ENCODE data around the gene TRIM3.
"Not testable (repeated sequence)": the region's sequence is repeated elsewhere in the genome, so short reads cannot be mapped to it uniquely, and the experiment has no call there.

TRIM3 gene

GRCh38 chr11:6473451-6474412, at the start of gene TRIM3:
Gene TRIM3, minus strand, starts transcription at chr11:6473941. Its CDS starts 8,246 bp downstream, at chr11:6465695.
- peak; percentile 90 for DNase-seq (ENCODE audit: low read depth, low spot score)

- DNase-seq (ENCODE audit: low read depth, low spot score) = no peak
Observed at GRCh38 chr11:6523253-6523652, 49.5 kb upstream of the TRIM3 start.

GRCh38 chr11:6521946-6522345, 48.2 kb upstream of the TRIM3 start:
- DNase-seq (ENCODE audit: low read depth, low spot score) = not testable (repeated sequence)

- no peak for DNase-seq (ENCODE audit: low read depth, low spot score)
Observed at GRCh38 chr11:6520265-6520664, 46.5 kb upstream of the TRIM3 start.

GRCh38 chr11:6516865-6517264, 43.1 kb upstream of the TRIM3 start:
- DNase-seq (ENCODE audit: low read depth, low spot score) = no peak

- no peak for DNase-seq (ENCODE audit: low read depth, low spot score)
Observed at GRCh38 chr11:6505577-6506240, 32.0 kb upstream of the TRIM3 start.

- DNase-seq (ENCODE audit: low read depth, low spot score) = no peak
Observed at GRCh38 chr11:6504166-6504565, 30.4 kb upstream of the TRIM3 start.

- no peak for DNase-seq (ENCODE audit: low read depth, low spot score)
Observed at GRCh38 chr11:6502382-6502781, 28.6 kb upstream of the TRIM3 start.

GRCh38 chr11:6498544-6498943, 24.8 kb upstream of the TRIM3 start:
- DNase-seq (ENCODE audit: low read depth, low spot score) = no peak

- no peak for DNase-seq (ENCODE audit: low read depth, low spot score)
Observed at GRCh38 chr11:6498121-6498520, 24.4 kb upstream of the TRIM3 start.

- peak; percentile 33 for DNase-seq (ENCODE audit: low read depth, low spot score)
Observed at GRCh38 chr11:6497069-6497839, 23.5 kb upstream of the TRIM3 start, which contains the start of gene DNHD1. Gene DNHD1, plus strand, starts transcription at chr11:6497280. Its CDS starts 936 bp downstream, at chr11:6498216.

GRCh38 chr11:6489306-6489705, 15.6 kb upstream of the TRIM3 start:
- DNase-seq (ENCODE audit: low read depth, low spot score) = no peak

GRCh38 chr11:6488821-6489220, 15.1 kb upstream of the TRIM3 start:
- DNase-seq (ENCODE audit: low read depth, low spot score) = no peak

- no peak for DNase-seq (ENCODE audit: low read depth, low spot score)
Observed at GRCh38 chr11:6488342-6488741, 14.6 kb upstream of the TRIM3 start.

GRCh38 chr11:6486938-6487337, 13.2 kb upstream of the TRIM3 start:
- DNase-seq (ENCODE audit: low read depth, low spot score) = no peak

GRCh38 chr11:6486256-6486655, 12.5 kb upstream of the TRIM3 start:
- DNase-seq (ENCODE audit: low read depth, low spot score) = no peak

- DNase-seq (ENCODE audit: low read depth, low spot score) = no peak
Observed at GRCh38 chr11:6485661-6486060, 11.9 kb upstream of the TRIM3 start.

- DNase-seq (ENCODE audit: low read depth, low spot score) = no peak
Observed at GRCh38 chr11:6483015-6483414, 9.3 kb upstream of the TRIM3 start.

- DNase-seq (ENCODE audit: low read depth, low spot score) = no peak
Observed at GRCh38 chr11:6482441-6482840, 8.7 kb upstream of the TRIM3 start.

GRCh38 chr11:6481924-6482275, 8.2 kb upstream of the TRIM3 start:
- DNase-seq (ENCODE audit: low read depth, low spot score) = no peak

- peak; percentile 99 for DNase-seq (ENCODE audit: low read depth, low spot score)
Observed at GRCh38 chr11:6481012-6481923, 7.5 kb upstream of the TRIM3 start, which contains the start of the genes ARFIP2 and TIMM10B. Gene ARFIP2, minus strand, starts transcription at chr11:6481331. Its CDS starts 910 bp downstream, at chr11:6480421. Gene TIMM10B, plus strand, starts transcription at chr11:6481501. Its CDS starts 16 bp downstream, at chr11:6481517.
